HepG2 (cell line): Measurements from ENCODE around the gene CD36. TPM values are rescaled to one million over a fixed set of nuclear protein-coding genes. Genes with fewer than 3 reads are reported as not detected.

Experiments used
- ATAC-seq: fragments of 200-7000 bp; cut with Tn5 transposase; 3 replicates; pipeline ENCODE4 v1.9.1; 2020; ENCODE audit warnings: mild to moderate bottlenecking, moderate library complexity
- BruUV-seq: library from RNA; stranded (reverse); fragments of 400-500 nt; replicated peaks from 2 replicates; lab custom pipeline; 2021; lab: Mats Ljungman, UMichigan
- CTCF ChIA-PET: fragments of 300-600 bp; formaldehyde crosslinking; extraction: SDS; loops from one replicate; lab custom pipeline; 2021; ENCODE audit warnings: low total read pairs, inconsistent platforms, low intra/inter-chr PET ratio; lab: Yijun Ruan, JAX
- POLR2A ChIA-PET: fragments of 350-600 bp; sonication (Branson Sonifier 250); formaldehyde crosslinking; loops from one replicate; lab custom pipeline; 2020; ENCODE audit warnings: antibody characterized with exemption, inconsistent platforms; lab: Yijun Ruan, JAX
- DNase-seq: peaks from one replicate; pipeline ENCODE4 v3.0.0-alpha.2; 2015; ENCODE audit warnings: low spot score
- FAIRE-seq: peaks from 3 replicates; lab custom pipeline; 2011; peaks lifted over from hg19 to GRCh38; lab: Jason Lieb, UNC
- H2AFZ ChIP-seq: one replicate; pipeline ENCODE4 v1.6.1; 2011; ENCODE audit warnings: low read length, inconsistent platforms
- H3K27ac ChIP-seq: fragments of 300-600 bp; 3 replicates; pipeline ENCODE4 v1.8.0; 2011; ENCODE audit warnings: mixed run types, mild to moderate bottlenecking, mixed read lengths, low read length, inconsistent platforms; ENCODE audit not compliant: insufficient read depth; ENCODE audit errors: extremely low read length
- H3K27me3 ChIP-seq, 2 experiments: fragments of 200-600 bp in 1 of 2; 2 replicates in 1 of 2; 3 replicates in 1 of 2; pipeline versions ENCODE4 v1.6.0 to v1.8.0; 2011; ENCODE audit warnings: low read length in 2 of 2, mild to moderate bottlenecking in 2 of 2, moderate library complexity in 2 of 2, inconsistent platforms in 1 of 2; ENCODE audit not compliant: insufficient read depth in 2 of 2, control insufficient read depth in 1 of 2
- H3K36me3 ChIP-seq, 2 experiments: fragments of 200-600 bp in 1 of 2; replicated peaks in 1 of 2; 2 replicates in 1 of 2; 3 replicates in 1 of 2; pipeline versions ENCODE4 v1.5.1 to v1.8.0; 2011; ENCODE audit warnings: low read length in 2 of 2, inconsistent platforms in 1 of 2; ENCODE audit not compliant: insufficient read depth in 2 of 2, control insufficient read depth in 1 of 2
- H3K4me1 ChIP-seq: 2 replicates; pipeline ENCODE4 v1.5.1; 2012; ENCODE audit warnings: low read length, inconsistent platforms; ENCODE audit not compliant: insufficient read depth
- H3K4me2 ChIP-seq: 2 replicates; pipeline ENCODE4 v1.6.0; 2011; ENCODE audit warnings: low read depth, low read length, inconsistent platforms
- H3K4me3 ChIP-seq, 3 experiments: fragments of 200-600 bp in 1 of 3; sonication (generic), shearing (Covaris generic) in 1 of 3; replicated peaks in 1 of 3; 2 replicates each; pipeline ENCODE4 v1.5.1; 2011 to 2016; ENCODE audit warnings: low read length in 3 of 3, inconsistent platforms in 2 of 3, low read depth in 2 of 3, mild to moderate bottlenecking in 2 of 3, control low read depth in 1 of 3, mixed read lengths in 1 of 3; ENCODE audit not compliant: insufficient read depth in 1 of 3
- H3K79me2 ChIP-seq: one replicate; pipeline ENCODE4 v1.6.1; 2011; ENCODE audit warnings: low read length, inconsistent platforms; ENCODE audit not compliant: insufficient read depth
- H3K9ac ChIP-seq: 2 replicates; pipeline ENCODE4 v1.6.0; 2011; ENCODE audit warnings: mild to moderate bottlenecking, low read depth, low read length, inconsistent platforms; ENCODE audit not compliant: insufficient read depth
- H3K9me3 ChIP-seq: 2 replicates; pipeline ENCODE4 v1.5.1; 2012; ENCODE audit warnings: mild to moderate bottlenecking, low read length
- H4K20me1 ChIP-seq: 2 replicates; pipeline ENCODE4 v1.6.0; 2011; ENCODE audit warnings: inconsistent platforms, mild to moderate bottlenecking, low read length, moderate library complexity; ENCODE audit not compliant: insufficient read depth
- CAMTA2 ChIP-seq: sonication (generic); formaldehyde crosslinking; IDR thresholded peaks from 2 replicates; pipeline ENCODE4 v1.4.0; 2020; ENCODE audit warnings: mild to moderate bottlenecking, missing genetic modification reagents, borderline replicate concordance
- CBX1 ChIP-seq: IDR thresholded peaks from one replicate; pipeline ENCODE4 v1.6.1; 2016; ENCODE audit warnings: antibody characterized with exemption, low read depth
- CHD2 ChIP-seq: IDR thresholded peaks from 2 replicates; pipeline ENCODE4 v1.6.1; 2011; ENCODE audit warnings: low read depth, low read length, improper control_type of control experiment
- MTF1 ChIP-seq: sonication (generic); formaldehyde crosslinking; IDR thresholded peaks from 2 replicates; pipeline ENCODE4 v1.5.0; 2020; ENCODE audit warnings: missing genetic modification reagents
- MYNN ChIP-seq: sonication (generic); formaldehyde crosslinking; IDR thresholded peaks from 2 replicates; pipeline ENCODE4 v1.4.0; 2020; ENCODE audit warnings: mild to moderate bottlenecking, low read depth, missing genetic modification reagents
- NR2F2 ChIP-seq: IDR thresholded peaks from 2 replicates; pipeline ENCODE4 v1.6.1; 2012; ENCODE audit warnings: low read depth, inconsistent platforms, borderline replicate concordance
- PRDM4 ChIP-seq: sonication (generic); formaldehyde crosslinking; IDR thresholded peaks from 2 replicates; pipeline ENCODE4 v1.9.0; 2021; ENCODE audit warnings: missing genetic modification reagents, borderline replicate concordance
- SP1 ChIP-seq, 2 experiments: fragments of 450-650 bp in 1 of 2; sonication (generic) in 1 of 2; formaldehyde crosslinking in 1 of 2; IDR thresholded peaks; 2 replicates each; pipeline versions ENCODE4 v1.4.0 to v1.6.1; 2016 to 2020; ENCODE audit warnings: missing genetic modification reagents in 1 of 2
- ZFP36 ChIP-seq: fragments of 150-350 bp; IDR thresholded peaks from 2 replicates; pipeline ENCODE4 v1.6.1; 2018; ENCODE audit warnings: borderline replicate concordance, low read length, low read depth; ENCODE audit not compliant: partially characterized antibody
- ZFP90 ChIP-seq: sonication (generic); formaldehyde crosslinking; IDR thresholded peaks from 2 replicates; pipeline ENCODE4 v1.8.0; 2022; ENCODE audit warnings: missing genetic modification reagents, mild to moderate bottlenecking, inconsistent platforms, borderline replicate concordance
- ZNF101 ChIP-seq: sonication (generic); formaldehyde crosslinking; IDR thresholded peaks from 2 replicates; pipeline ENCODE4 v1.4.0; 2020; ENCODE audit warnings: mild to moderate bottlenecking, low read depth, missing genetic modification reagents, borderline replicate concordance
- ZNF121 ChIP-seq: sonication (generic); formaldehyde crosslinking; IDR thresholded peaks from 2 replicates; pipeline ENCODE4 v1.5.0; 2020; ENCODE audit warnings: mild to moderate bottlenecking, missing genetic modification reagents
- ZNF292 ChIP-seq: sonication (generic); formaldehyde crosslinking; IDR thresholded peaks from 2 replicates; pipeline ENCODE4 v1.8.1; 2022; ENCODE audit warnings: mild to moderate bottlenecking, low read depth, missing genetic modification reagents, borderline replicate concordance
- ZNF564 ChIP-seq: sonication (generic); formaldehyde crosslinking; IDR thresholded peaks from 2 replicates; pipeline ENCODE4 v1.8.1; 2023; ENCODE audit warnings: mild to moderate bottlenecking, missing genetic modification reagents
- ZNF605 ChIP-seq: sonication (generic); formaldehyde crosslinking; IDR thresholded peaks from 2 replicates; pipeline ENCODE4 v1.8.0; 2022; ENCODE audit warnings: mild to moderate bottlenecking, missing genetic modification reagents
- ZSCAN31 ChIP-seq: sonication (generic); formaldehyde crosslinking; IDR thresholded peaks from 2 replicates; pipeline ENCODE4 v1.5.0; 2020; ENCODE audit warnings: low read depth, mild to moderate bottlenecking, missing genetic modification reagents
- WGBS: methylation state at CpG from one replicate; pipeline ENCODE4 v1.1.6; 2017; ENCODE audit warnings: low lambda C conversion rate; 5-methylcytosine and 5-hydroxymethylcytosine counted together
- in situ Hi-C: cut with HindIII; loops from 2 replicates; pipeline ENCODE4 v1.10.0; 2017; ENCODE audit warnings: low pct_unique_long_range_greater_than_20kb; ENCODE audit not compliant: extremely low pct_ligation_motif_present
- intact Hi-C: fragments of 100-400 bp; cut with micrococcal nuclease; formaldehyde crosslinking; loops from one replicate; pipeline ENCODE4 v1.10.0; 2022; ENCODE audit not compliant: unreplicated experiment
- polyA plus RNA-seq, 8 experiments: library from polyadenylated mRNA; depleted of rRNA in 3 of 8; stranded (reverse) in 7 of 8; unstranded in 1 of 8; fragments of >200 nt; fragmentation: Illumina TruSeq in 4 of 8; extraction: Trizol in 4 of 8; gene quantifications; 2 replicates each; pipeline versions ENCODE4 v1.2.1 to v1.2.3, GENCODE V29; 2011 to 2016; ENCODE audit warnings: low read depth in 4 of 8, missing spikeins in 1 of 8, mixed read lengths in 1 of 8; ENCODE audit not compliant: insufficient read depth in 1 of 8
- total RNA-seq, 5 experiments: library from RNA; depleted of rRNA; stranded (reverse); fragments of >200 nt; fragmentation: Illumina TruSeq; extraction: Trizol; gene quantifications; 2 replicates each; pipeline ENCODE4 v1.2.3, GENCODE V29; 2016; ENCODE audit warnings: low read depth in 1 of 5

CD36 gene
- total and polyA plus RNA-seq, 2 of the 13 experiments (the other 11 are each of a cell fraction or from before 2014, with no cell fraction given) = 2.8 to 4.8 TPM

- TF ChIP-seq PRDM4 (CRISPR knock-in tag) = no peak
- TF ChIP-seq MTF1 (CRISPR knock-in tag) = no peak
- TF ChIP-seq ZNF605 (CRISPR knock-in tag) = no peak
- TF ChIP-seq ZFP36 = no peak
- TF ChIP-seq ZSCAN31 = no peak
- no peak for TF ChIP-seq CAMTA2 (CRISPR knock-in tag)
- no peak for TF ChIP-seq ZNF564 (CRISPR knock-in tag)
Measured at GRCh38 chr7:80642871-80643270, 4.4 kb downstream of the CD36 start (continued).

GRCh38 chr7:80643336-80643915, 5.0 kb downstream of the CD36 start:
- 96% methylated on average over 5 of the region's 5 CpGs for WGBS

More at GRCh38 chr7:80643336-80643915, 5.0 kb downstream of the CD36 start:
- Histone ChIP-seq H3K4me3 (no peak overlapping the region), H3K79me2 (no peaks in the 10 kb centered on the region), H4K20me1 (no peaks in the 10 kb centered on the region)
- no TSS peak for BruUV-seq
- ChIA-PET POLR2A (no interaction called here), CTCF (no interaction called here)
- intact Hi-C loops = loop anchor here (2.0 kb wide), 1 partner anchor 33 kb away; no protein-coding TSS in a partner anchor
- TF ChIP-seq MYNN (CRISPR knock-in tag) (no peak), CHD2 (no peak), NR2F2 (no peak), ZNF101 (CRISPR knock-in tag) (no peak), ZNF121 (no peak), ZNF292 (no peak), SP1 (IDR thresholded peaks at IDR 0.05) (no peak), SP1 (CRISPR knock-in tag; IDR thresholded peaks at IDR 0.05) (no peak), ZFP90 (CRISPR knock-in tag) (no peak), CBX1 (no peak)
- TF ChIP-seq, all 625 proteins: peak for 0
- FAIRE-seq (no peak), DNase-seq (no peak), ATAC-seq (no peak)
- H2AFZ ChIP-seq = no peak overlapping the region
- H3K9me3 ChIP-seq = no peaks in the 10 kb centered on the region
- peaks cover 24% of the 10 kb centered on the region for H3K4me1 ChIP-seq
- in situ Hi-C loops = no loop called here
- H3K27ac ChIP-seq = no peak overlapping the region
- no peak overlapping the region for H3K4me2 ChIP-seq
- no peak overlapping the region for H3K9ac ChIP-seq
- H3K36me3 ChIP-seq = no peaks in the 10 kb centered on the region
- H3K27me3 ChIP-seq = no peaks in the 10 kb centered on the region
